Muscle of leg (tissue), 11 donors: Measurements from ENCODE around the gene ADAMTS9. TPM values are rescaled to one million over a fixed set of nuclear protein-coding genes. Genes with fewer than 3 reads are reported as not detected.

ENCODE experiments used
- DNase-seq: peaks from one replicate; pipeline ENCODE4 v3.0.0; 2013
- H3K27ac ChIP-seq: one replicate; pipeline ENCODE4 v1.5.1; 2013; ENCODE audit warnings: mild to moderate bottlenecking, low read length, control low read depth
- H3K27me3 ChIP-seq: one replicate; pipeline ENCODE4 v1.6.1; 2013; ENCODE audit warnings: low read length; ENCODE audit not compliant: control insufficient read depth, insufficient read depth
- H3K36me3 ChIP-seq: one replicate; pipeline ENCODE4 v1.6.1; 2013; ENCODE audit warnings: low read length; ENCODE audit not compliant: control insufficient read depth, insufficient read depth
- H3K4me1 ChIP-seq: one replicate; pipeline ENCODE4 v1.6.1; 2013; ENCODE audit warnings: low read length; ENCODE audit not compliant: control insufficient read depth, insufficient read depth
- H3K4me3 ChIP-seq: one replicate; pipeline ENCODE4 v1.5.1; 2013; ENCODE audit warnings: low read length, control low read depth
- H3K9me3 ChIP-seq: replicated peaks from 2 replicates; pipeline ENCODE4 v1.6.1; 2013; ENCODE audit warnings: low read depth, low read length; ENCODE audit not compliant: control insufficient read depth
- WGBS: methylation state at CpG from one replicate; pipeline ENCODE4 v1.1.5; 2013; ENCODE audit warnings: missing lambda C conversion rate; ENCODE audit not compliant: insufficient coverage; 5-methylcytosine and 5-hydroxymethylcytosine counted together
- polyA plus RNA-seq, 8 donors: library from polyadenylated mRNA; unstranded; fragments of 120-200 nt; gene quantifications; one replicate each; pipeline versions ENCODE4 v1.2.1 to v1.2.3, GENCODE V29; 2013; ENCODE audit warnings: inconsistent platforms in 1 of 8, low replicate concordance in 1 of 8; ENCODE audit not compliant: insufficient read length in 8 of 8, insufficient read depth in 1 of 8
- total RNA-seq: library from RNA; stranded (reverse); fragments of 120-200 nt; gene quantifications from one replicate; pipeline ENCODE4 v1.2.4, GENCODE V29; 2013

Gene ADAMTS9
- total and polyA plus RNA-seq, 9 donors, result 74.4 to 142 (median 97.4) TPM

DNA sequence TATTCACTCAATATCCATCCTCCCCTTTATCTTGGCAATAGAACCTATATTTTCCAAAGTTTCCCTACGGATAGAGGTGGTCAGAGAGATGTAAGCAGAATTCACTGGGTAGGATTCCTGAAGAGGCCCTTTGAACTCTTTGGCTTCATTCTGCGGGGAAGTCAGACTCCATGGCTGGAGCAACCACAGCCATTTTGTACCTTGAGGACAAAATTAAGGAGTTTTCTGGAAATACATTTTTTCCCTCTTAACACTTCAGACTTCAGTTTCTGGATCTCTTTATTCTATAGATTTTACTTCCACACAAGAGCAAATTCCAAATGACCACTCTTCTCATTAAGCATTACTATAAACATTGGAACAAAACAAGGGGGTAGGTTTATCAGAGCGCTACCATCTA, 43.3 kb downstream of the ADAMTS9 start:
- no peak for DNase-seq
- H3K27me3 ChIP-seq, result no peaks in the 10 kb centered on the region
- no peak overlapping the region for H3K27ac ChIP-seq
- H3K4me3 ChIP-seq, result no peak overlapping the region
- H3K36me3 ChIP-seq, result peaks cover 55% of the 10 kb centered on the region
- no peaks in the 10 kb centered on the region for H3K4me1 ChIP-seq
- 100% methylated on average over 1 of the region's 3 CpGs for WGBS
- no peaks in the 10 kb centered on the region for H3K9me3 ChIP-seq

DNA sequence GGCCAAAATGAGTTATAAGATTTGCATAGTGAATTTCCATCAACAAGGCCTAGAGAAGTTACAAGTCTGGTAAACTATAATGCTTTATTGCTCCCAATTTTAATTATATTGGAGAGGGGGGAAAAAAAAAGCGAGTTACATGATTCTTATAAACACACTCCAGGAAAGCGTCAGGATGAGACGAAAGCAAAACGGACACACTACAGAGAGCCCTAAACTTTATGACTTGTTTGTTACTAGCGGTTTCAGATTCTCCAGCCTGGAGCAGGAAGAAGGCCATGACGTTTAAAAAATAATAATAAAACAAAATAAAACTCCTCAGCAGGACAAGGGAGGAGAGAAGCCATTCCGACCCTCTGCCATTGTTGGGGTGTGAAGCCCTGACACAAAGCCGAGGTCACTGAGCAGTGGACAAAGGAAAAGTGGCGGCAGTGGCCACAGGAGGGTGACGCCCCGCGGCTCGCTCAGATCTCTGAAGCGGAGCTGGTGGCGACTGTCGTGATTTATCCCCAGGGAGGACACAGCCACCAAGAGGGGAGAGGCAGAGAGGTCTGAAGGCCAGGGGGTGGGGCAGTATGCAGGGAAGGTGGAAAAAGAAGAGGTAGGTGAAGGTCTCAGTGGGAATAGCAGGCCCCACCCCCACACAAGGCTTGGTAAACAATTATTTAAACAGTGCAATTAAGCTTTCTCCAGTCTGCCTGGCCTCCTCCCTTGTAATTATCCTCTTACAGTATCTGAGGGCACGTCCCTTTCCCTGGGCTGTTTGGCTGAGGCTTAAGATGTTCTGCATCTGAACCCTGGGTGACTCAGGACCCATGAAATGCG, 45.3 kb downstream of the ADAMTS9 start:
- Histone ChIP-seq H3K4me1 (no peaks in the 10 kb centered on the region), H3K27ac (no peak overlapping the region), H3K4me3 (no peak overlapping the region), H3K9me3 (no peaks in the 10 kb centered on the region), H3K36me3 (peaks cover 45% of the 10 kb centered on the region), H3K27me3 (no peaks in the 10 kb centered on the region)
- WGBS, result 63% methylated on average over 10 of the region's 18 CpGs
- no peak for DNase-seq

DNA sequence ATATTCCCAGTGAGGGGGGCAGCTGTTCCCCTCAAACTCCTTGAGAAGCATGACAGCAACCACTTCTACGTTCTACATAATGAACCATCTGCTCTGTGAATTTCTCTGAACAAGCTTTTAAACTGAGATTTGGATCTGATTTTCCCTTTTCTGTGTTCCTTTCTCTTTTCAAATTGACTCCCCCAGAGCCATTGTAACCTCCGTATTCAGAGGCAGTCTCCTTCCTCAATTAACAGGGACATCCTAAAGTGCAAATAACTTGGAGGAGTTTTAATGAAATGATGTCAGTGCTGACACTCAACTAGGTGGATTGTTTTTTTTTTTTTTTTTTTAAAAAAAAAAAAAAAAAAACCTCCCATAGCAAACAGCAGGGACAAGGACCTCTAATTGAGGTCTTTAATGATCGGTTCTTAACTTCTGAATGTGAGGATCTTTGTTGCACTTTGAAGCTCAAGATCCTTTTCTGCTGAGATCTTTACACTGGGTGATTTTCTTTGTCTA, 48.8 kb downstream of the ADAMTS9 start:
- WGBS, result 29% methylated on average over 1 of the region's 3 CpGs
- Histone ChIP-seq H3K36me3 (peaks cover 44% of the 10 kb centered on the region), H3K9me3 (no peaks in the 10 kb centered on the region)

DNA sequence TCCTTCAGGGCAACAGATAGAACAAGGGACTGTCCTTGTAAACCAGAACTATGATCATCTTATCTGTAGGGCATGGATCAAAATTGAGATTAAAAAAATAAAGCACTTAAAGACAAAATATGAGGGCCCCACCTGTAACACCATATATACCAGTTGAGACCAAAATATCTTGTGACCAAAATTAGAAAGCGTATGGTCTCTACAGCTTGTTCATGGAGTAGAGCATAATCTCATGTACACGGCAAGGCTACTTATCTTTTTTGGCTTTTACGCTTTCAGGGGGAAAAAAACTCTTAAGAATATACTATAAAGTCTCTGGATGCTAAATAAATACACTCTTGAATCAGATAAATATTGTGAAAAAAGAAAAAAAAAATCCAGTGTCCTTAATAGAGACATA, 49.3 kb downstream of the ADAMTS9 start:
- no CpG with 5 or more reads among the region's 3 CpGs for WGBS
- Histone ChIP-seq H3K4me1 (no peaks in the 10 kb centered on the region), H3K4me3 (no peak overlapping the region), H3K9me3 (no peaks in the 10 kb centered on the region), H3K36me3 (peaks cover 42% of the 10 kb centered on the region), H3K27ac (no peak overlapping the region), H3K27me3 (no peaks in the 10 kb centered on the region)
- no peak for DNase-seq

More for the DNA sequence above, 48.8 kb downstream of the ADAMTS9 start:
- H3K27ac ChIP-seq, result no peak overlapping the region
- no peaks in the 10 kb centered on the region for H3K4me1 ChIP-seq
- H3K4me3 ChIP-seq, result no peak overlapping the region
- no peaks in the 10 kb centered on the region for H3K27me3 ChIP-seq
- DNase-seq, result no peak

DNA sequence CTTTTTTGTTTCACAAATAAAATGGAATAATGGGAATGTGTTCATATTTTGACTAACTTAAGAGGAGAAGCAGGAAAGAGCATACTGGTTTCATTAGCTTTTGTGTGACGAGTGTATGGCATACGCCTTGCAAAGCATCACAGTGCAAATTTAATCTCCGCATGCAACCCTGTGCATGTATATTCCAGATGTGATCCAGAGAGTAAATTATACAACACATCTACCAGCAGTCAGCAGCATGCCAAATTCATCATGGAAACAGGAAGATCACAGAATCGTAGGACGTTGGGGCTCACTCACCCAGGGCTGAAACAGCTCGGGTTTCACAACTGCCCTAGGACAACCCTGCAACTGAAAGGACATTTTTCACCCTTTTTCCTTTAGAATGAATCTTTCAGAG, 53.4 kb downstream of the ADAMTS9 start:
- WGBS, result 10% methylated on average over 2 of the region's 6 CpGs
- Histone ChIP-seq H3K9me3 (no peaks in the 10 kb centered on the region), H3K4me1 (no peaks in the 10 kb centered on the region), H3K27me3 (no peaks in the 10 kb centered on the region), H3K27ac (peak overlapping the region; percentile 76), H3K4me3 (no peak overlapping the region), H3K36me3 (peaks cover 54% of the 10 kb centered on the region)
- DNase-seq, result peak; percentile 91

DNA sequence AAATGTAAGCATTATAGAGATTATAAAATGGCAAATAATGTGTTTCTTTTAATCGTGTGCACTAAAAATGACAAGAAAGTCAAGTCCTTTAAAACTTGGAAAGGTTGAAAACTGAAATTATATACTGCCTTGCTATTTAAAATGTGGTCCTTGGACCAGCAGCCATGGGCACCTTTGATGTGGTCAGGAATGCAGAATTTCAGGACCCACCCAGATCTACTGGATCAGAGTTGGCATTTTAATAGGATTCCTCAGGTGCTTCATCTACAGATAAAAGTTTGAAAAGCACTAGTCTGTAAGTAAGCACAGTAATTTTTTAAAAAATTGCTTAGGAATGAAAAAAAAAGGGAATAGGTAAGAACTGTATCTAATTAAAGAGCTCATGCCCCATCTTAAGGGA, 55.8 kb downstream of the ADAMTS9 start:
- Histone ChIP-seq H3K9me3 (no peaks in the 10 kb centered on the region), H3K27me3 (no peaks in the 10 kb centered on the region), H3K4me3 (no peak overlapping the region), H3K27ac (no peak overlapping the region), H3K36me3 (peaks cover 75% of the 10 kb centered on the region), H3K4me1 (peaks cover 6% of the 10 kb centered on the region)
- WGBS, result 71% methylated on average over 1 of the region's 1 CpG
- no peak for DNase-seq

DNA sequence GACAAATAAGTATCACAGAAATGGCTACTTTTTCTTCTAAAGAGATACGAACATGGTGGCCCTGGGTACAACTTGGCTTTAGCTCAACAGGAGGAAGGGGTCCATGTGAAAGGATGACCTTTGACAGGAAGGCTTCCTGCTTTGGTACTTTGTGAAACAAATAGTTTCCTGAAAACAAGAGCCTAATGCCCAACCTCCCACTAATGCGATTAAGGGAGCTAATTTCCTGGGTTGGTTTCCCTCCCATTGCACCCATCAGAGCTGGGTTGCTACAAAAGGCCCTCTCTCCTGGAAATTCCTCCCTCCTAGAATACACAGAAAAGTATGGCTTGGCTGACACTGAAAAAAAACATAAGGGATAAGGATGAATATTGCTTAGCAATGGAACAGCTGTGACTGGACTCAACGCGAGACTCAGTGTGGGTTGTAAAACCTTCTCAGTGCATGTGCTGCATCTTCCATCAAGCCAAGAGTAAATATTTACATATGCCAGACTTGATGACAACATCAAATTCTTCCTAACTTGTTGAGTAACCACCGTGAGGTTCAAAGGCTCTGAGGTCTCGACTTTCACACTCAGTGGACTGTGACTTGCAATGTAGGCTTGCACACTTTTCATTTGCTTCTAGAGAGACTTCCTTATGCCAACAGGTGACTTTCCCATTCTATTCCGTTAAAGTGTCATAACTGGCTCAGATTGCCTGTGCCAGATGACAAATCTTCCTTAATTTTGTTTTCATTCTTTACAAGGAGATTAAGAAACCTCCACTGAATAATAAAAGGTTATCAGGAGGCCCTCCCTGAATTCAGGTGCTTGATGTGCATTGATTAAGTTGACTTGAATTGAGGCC, 60.1 kb downstream of the ADAMTS9 start:
- H3K4me3 ChIP-seq, result no peak overlapping the region
- 63% methylated on average over 3 of the region's 7 CpGs for WGBS
- no peak for DNase-seq
- H3K9me3 ChIP-seq, result no peaks in the 10 kb centered on the region
- H3K27me3 ChIP-seq, result no peaks in the 10 kb centered on the region
- peaks cover 6% of the 10 kb centered on the region for H3K4me1 ChIP-seq
- H3K27ac ChIP-seq, result no peak overlapping the region
- peaks cover 64% of the 10 kb centered on the region for H3K36me3 ChIP-seq

DNA sequence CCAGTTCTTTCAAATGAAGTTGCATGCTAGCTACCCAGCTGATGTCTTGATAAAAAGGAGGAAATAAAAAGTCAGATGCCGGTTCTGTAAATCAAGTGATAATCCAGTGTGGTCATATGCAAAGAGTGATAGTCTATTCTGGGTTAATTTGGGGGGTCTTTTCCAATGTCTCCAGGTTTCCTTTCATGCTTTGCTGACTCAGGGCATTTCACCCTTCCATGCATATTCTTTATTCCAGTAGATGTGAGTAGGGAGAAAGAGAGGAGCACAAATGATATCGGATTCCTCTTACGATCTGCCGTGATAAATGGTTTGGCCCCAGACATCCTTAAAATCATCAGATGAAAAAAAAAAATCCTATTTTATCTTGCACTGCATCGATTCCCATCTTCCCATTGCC, 60.8 kb downstream of the ADAMTS9 start:
- Histone ChIP-seq H3K27me3 (no peaks in the 10 kb centered on the region), H3K27ac (no peak overlapping the region), H3K4me3 (no peak overlapping the region), H3K4me1 (peaks cover 6% of the 10 kb centered on the region), H3K36me3 (peaks cover 62% of the 10 kb centered on the region), H3K9me3 (no peaks in the 10 kb centered on the region)
- no CpG with 5 or more reads among the region's 5 CpGs for WGBS
- no peak for DNase-seq

DNA sequence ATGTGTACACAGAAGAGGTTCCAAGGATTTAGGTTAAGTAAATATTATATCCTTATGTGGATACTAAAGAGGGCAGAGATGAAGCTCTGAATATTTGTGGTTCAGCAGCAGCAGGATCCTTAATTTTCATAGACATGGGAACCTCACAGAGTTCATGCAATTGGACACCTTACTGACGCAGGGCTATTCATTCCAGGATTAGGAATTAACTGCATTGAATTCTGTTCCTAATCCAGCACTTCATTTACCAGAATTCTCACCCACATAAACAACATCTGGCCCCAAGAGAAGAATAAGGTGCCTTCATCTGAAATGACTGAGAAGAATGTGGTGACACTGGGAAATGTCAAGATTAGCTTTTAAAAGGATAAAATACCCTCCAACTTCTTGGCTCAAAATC, 62.4 kb downstream of the ADAMTS9 start:
- Histone ChIP-seq H3K4me3 (no peak overlapping the region), H3K27ac (peak overlapping the region; percentile 22), H3K4me1 (peaks cover 6% of the 10 kb centered on the region), H3K27me3 (no peaks in the 10 kb centered on the region), H3K36me3 (peaks cover 62% of the 10 kb centered on the region), H3K9me3 (no peaks in the 10 kb centered on the region)
- peak; percentile 32 for DNase-seq
- no CpG with 5 or more reads among the region's 1 CpG for WGBS

DNA sequence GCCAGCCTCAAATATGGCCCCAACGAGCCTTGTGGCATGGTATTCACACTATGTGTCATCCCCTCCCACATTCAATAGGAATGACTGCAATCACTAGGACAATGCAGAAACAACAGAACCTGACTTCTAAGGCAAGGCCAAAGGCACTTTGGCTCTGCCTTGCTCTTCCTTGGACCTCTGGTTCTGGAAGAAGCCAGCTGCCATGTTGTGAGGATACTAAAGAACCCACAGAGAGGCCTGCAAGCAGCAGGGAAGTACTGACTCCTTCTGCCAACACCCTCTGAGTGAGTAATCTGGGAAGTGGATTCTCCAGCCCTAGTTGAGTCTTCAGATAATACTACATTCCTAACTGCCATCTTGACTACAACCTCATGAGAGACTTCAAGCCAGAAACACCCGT, 64.7 kb downstream of the ADAMTS9 start:
- no peak for DNase-seq
- Histone ChIP-seq H3K4me3 (no peak overlapping the region), H3K27ac (no peak overlapping the region), H3K9me3 (no peaks in the 10 kb centered on the region), H3K27me3 (no peaks in the 10 kb centered on the region), H3K4me1 (peaks cover 6% of the 10 kb centered on the region), H3K36me3 (peaks cover 58% of the 10 kb centered on the region)
- 50% methylated on average over 1 of the region's 2 CpGs for WGBS
